Bronchial epithelial cell (primary cell): ENCODE data around the gene PLA2G15. TPM values are rescaled to one million over a fixed set of nuclear protein-coding genes. Genes with fewer than 3 reads are reported as not detected.
A peak's percentile ranks its signal among the peaks of the same experiment; 100 is the strongest.

Source experiments
- DNase-seq: peaks from one replicate; pipeline ENCODE4 v3.0.0-alpha.2; 2010; ENCODE audit warnings: low read depth
- FAIRE-seq: peaks from 2 replicates; lab custom pipeline; 2011; peaks lifted over from hg19 to GRCh38; lab: Jason Lieb, UNC
- H3K27me3 ChIP-seq: 2 replicates; pipeline ENCODE4 v1.5.1; 2011; ENCODE audit warnings: low read length; ENCODE audit not compliant: control insufficient read depth, insufficient read depth
- H3K36me3 ChIP-seq: 2 replicates; pipeline ENCODE4 v1.5.1; 2011; ENCODE audit warnings: low read length; ENCODE audit not compliant: control insufficient read depth, insufficient read depth
- H3K4me3 ChIP-seq: 2 replicates; pipeline ENCODE4 v1.5.1; 2011; ENCODE audit warnings: mild to moderate bottlenecking, low read depth, low read length, control low read depth
- CTCF ChIP-seq: IDR thresholded peaks from 2 replicates; pipeline ENCODE4 v1.5.1; 2011; ENCODE audit warnings: mild to moderate bottlenecking, moderate library complexity, low read length, control low read depth, inconsistent platforms; ENCODE audit not compliant: insufficient read depth, severe bottlenecking
- total RNA-seq: library from RNA; depleted of rRNA; stranded (reverse); fragments of >200 nt; gene quantifications from 2 replicates; pipeline ENCODE4 v1.2.1, GENCODE V29; 2014

Gene PLA2G15
- total RNA-seq, 1 donor from 2014 or later, result 8.2 TPM

- Histone ChIP-seq H3K4me3 (peak within 1 kb of the TSS; percentile 75), H3K36me3 (peaks cover 8% of the 10 kb centered on the region), H3K27me3 (no peaks in the 10 kb centered on the region)
- peak; percentile 83 for TF ChIP-seq CTCF
- peak; percentile 45 for DNase-seq
- FAIRE-seq, result no peak
Observed at GRCh38 chr16:68264128-68265077, 19.2 kb downstream of the PLA2G15 start, which contains the start of gene SLC7A6. SLC7A6 (plus strand) TSS chr16:68264526; CDS start chr16:68274727, 10,201 bp downstream.

GRCh38 chr16:68265078-68265920 is 20.1 kb downstream of the PLA2G15 start:
- FAIRE-seq, result no peak
- peak; percentile 83 for DNase-seq
- TF ChIP-seq CTCF, result no peak
- Histone ChIP-seq H3K4me3 (peak overlapping the region; percentile 75), H3K27me3 (no peaks in the 10 kb centered on the region), H3K36me3 (peaks cover 4% of the 10 kb centered on the region)

GRCh38 chr16:68267612-68268405 is 22.6 kb downstream of the PLA2G15 start:
- FAIRE-seq (no peak), DNase-seq (no peak)
- Histone ChIP-seq H3K4me3 (no peak overlapping the region), H3K27me3 (no peaks in the 10 kb centered on the region), H3K36me3 (peaks cover 2% of the 10 kb centered on the region)
- no peak for TF ChIP-seq CTCF

- TF ChIP-seq CTCF, result no peak
- DNase-seq, result no peak
- no peak overlapping the region for H3K4me3 ChIP-seq
- H3K27me3 ChIP-seq, result no peaks in the 10 kb centered on the region
- FAIRE-seq, result no peak
- peaks cover 4% of the 10 kb centered on the region for H3K36me3 ChIP-seq
Observed at GRCh38 chr16:68269793-68270192, 24.6 kb downstream of the PLA2G15 start.

GRCh38 chr16:68270353-68270752 is 25.2 kb downstream of the PLA2G15 start:
- peaks cover 6% of the 10 kb centered on the region for H3K36me3 ChIP-seq
- DNase-seq, result no peak
- TF ChIP-seq CTCF, result no peak
- no peak for FAIRE-seq
- H3K27me3 ChIP-seq, result no peaks in the 10 kb centered on the region
- no peak overlapping the region for H3K4me3 ChIP-seq
